ENCODE data around the gene RC3H2.

- TF ChIP-seq, protein P1, sequence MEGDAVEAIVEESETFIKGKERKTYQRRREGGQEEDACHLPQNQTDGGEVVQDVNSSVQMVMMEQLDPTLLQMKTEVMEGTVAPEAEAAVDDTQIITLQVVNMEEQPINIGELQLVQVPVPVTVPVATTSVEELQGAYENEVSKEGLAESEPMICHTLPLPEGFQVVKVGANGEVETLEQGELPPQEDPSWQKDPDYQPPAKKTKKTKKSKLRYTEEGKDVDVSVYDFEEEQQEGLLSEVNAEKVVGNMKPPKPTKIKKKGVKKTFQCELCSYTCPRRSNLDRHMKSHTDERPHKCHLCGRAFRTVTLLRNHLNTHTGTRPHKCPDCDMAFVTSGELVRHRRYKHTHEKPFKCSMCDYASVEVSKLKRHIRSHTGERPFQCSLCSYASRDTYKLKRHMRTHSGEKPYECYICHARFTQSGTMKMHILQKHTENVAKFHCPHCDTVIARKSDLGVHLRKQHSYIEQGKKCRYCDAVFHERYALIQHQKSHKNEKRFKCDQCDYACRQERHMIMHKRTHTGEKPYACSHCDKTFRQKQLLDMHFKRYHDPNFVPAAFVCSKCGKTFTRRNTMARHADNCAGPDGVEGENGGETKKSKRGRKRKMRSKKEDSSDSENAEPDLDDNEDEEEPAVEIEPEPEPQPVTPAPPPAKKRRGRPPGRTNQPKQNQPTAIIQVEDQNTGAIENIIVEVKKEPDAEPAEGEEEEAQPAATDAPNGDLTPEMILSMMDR (IDR thresholded peaks at IDR 0.05; ENCODE audit: poor library complexity) = no peak
- no peak for TF ChIP-seq EZH2 (IDR thresholded peaks at IDR 0.05; ENCODE audit: borderline replicate concordance)
Observed at GRCh38 chr9:122822938-122823337, 82.2 kb downstream of the RC3H2 start.

Data from hepatocyte (in vitro differentiated cells).